Gastroesophageal sphincter (tissue), 4 donors: Measurements from ENCODE around the gene RCSD1. TPM values are rescaled to one million over a fixed set of nuclear protein-coding genes. Genes with fewer than 3 reads are reported as not detected.

Experiments
- ATAC-seq: fragments of 150-250 bp; one replicate; pipeline ENCODE4 v1.9.1; 2016; ENCODE audit warnings: mild to moderate bottlenecking, moderate library complexity
- H3K27ac ChIP-seq, 4 donors: fragments of 200-600 bp; sonication (generic) in 3 of 4; 1 replicate in 3 of 4; 2 replicates in 1 of 4; pipeline ENCODE4 v1.5.1; 2016 to 2019
- H3K27me3 ChIP-seq: fragments of 200-600 bp; sonication (generic); one replicate; pipeline ENCODE4 v1.5.1; 2019
- H3K36me3 ChIP-seq, 2 donors: fragments of 200-600 bp; sonication (generic); one replicate each; pipeline ENCODE4 v1.5.1; 2019; ENCODE audit warnings: control low read depth in 1 of 2
- H3K4me1 ChIP-seq, 3 donors: fragments of 200-600 bp; sonication (generic); 1 replicate in 2 of 3; 2 replicates in 1 of 3; pipeline ENCODE4 v1.5.1; 2016 to 2019; ENCODE audit warnings: control low read depth in 2 of 3
- H3K4me3 ChIP-seq, 2 donors: fragments of 200-600 bp; sonication (generic); one replicate each; pipeline ENCODE4 v1.5.1; 2019; ENCODE audit warnings: mild to moderate bottlenecking in 1 of 2, moderate library complexity in 1 of 2
- H3K9me3 ChIP-seq, 3 donors: fragments of 200-600 bp; sonication (generic); one replicate each; pipeline ENCODE4 v1.5.1; 2017 to 2019; ENCODE audit warnings: control low read depth in 2 of 3
- CTCF ChIP-seq, 4 experiments: fragments of 200-600 bp in 2 of 4; fragments of 450-650 bp in 2 of 4; sonication (generic) in 1 of 4; IDR thresholded peaks; one replicate each; pipeline ENCODE4 v1.5.1; 2017 to 2019; ENCODE audit warnings: antibody characterized with exemption in 4 of 4, mild to moderate bottlenecking in 2 of 4, moderate library complexity in 2 of 4
- EP300 ChIP-seq: sonication (generic); formaldehyde crosslinking; IDR thresholded peaks from one replicate; pipeline ENCODE4 v1.6.1; 2017; ENCODE audit warnings: antibody characterized with exemption, mild to moderate bottlenecking
- POLR2A ChIP-seq, 2 donors: fragments of 450-650 bp; IDR thresholded peaks; one replicate each; pipeline ENCODE4 v1.6.1; 2017; ENCODE audit warnings: antibody characterized with exemption in 2 of 2, mild to moderate bottlenecking in 2 of 2, moderate library complexity in 1 of 2
- POLR2AphosphoS5 ChIP-seq: sonication (generic); formaldehyde crosslinking; IDR thresholded peaks from one replicate; pipeline ENCODE4 v1.6.1; 2017; ENCODE audit warnings: antibody characterized with exemption
- WGBS, 2 donors: methylation state at CpG; one replicate each; pipeline ENCODE4 v1.1.5; 2018; ENCODE audit warnings: low coverage in 1 of 2; 5-methylcytosine and 5-hydroxymethylcytosine counted together
- total RNA-seq, 4 donors: library from RNA; depleted of rRNA; stranded (reverse); fragments of >200 nt; gene quantifications; one replicate each; pipeline ENCODE4 v1.1.0, GENCODE V29; 2016

Gene RCSD1
- total RNA-seq, 4 donors from 2014 or later, result 14.5 to 20.6 (median 17.3) TPM

- Histone ChIP-seq H3K36me3 (peaks cover 0 to 26% of the 10 kb centered on the region in 2 donors), H3K9me3 (no peaks in the 10 kb centered on the region), H3K4me1 (no peaks in the 10 kb centered on the region), H3K4me3 (no peak overlapping the region), H3K27me3 (no peaks in the 10 kb centered on the region), H3K27ac (no peak overlapping the region)
- TF ChIP-seq CTCF (IDR thresholded peaks at IDR 0.05) (no peak), POLR2AphosphoS5 (no peak), POLR2A (IDR thresholded peaks at IDR 0.05) (no peak), EP300 (no peak)
- 43% methylated on average over 2 of the region's 2 CpGs; no CpG with 5 or more reads in 1 of the 2 donors for WGBS, 2 donors
- no peak for ATAC-seq
Observed at GRCh38 chr1:167704715-167705114, 74.7 kb downstream of the RCSD1 start.

GRCh38 chr1:167705250-167705649, 75.2 kb downstream of the RCSD1 start:
- Histone ChIP-seq H3K27ac (no peak overlapping the region), H3K4me3 (no peak overlapping the region), H3K36me3 (peaks cover 0 to 24% of the 10 kb centered on the region in 2 donors), H3K27me3 (no peaks in the 10 kb centered on the region), H3K9me3 (no peaks in the 10 kb centered on the region), H3K4me1 (no peaks in the 10 kb centered on the region)
- 80 to 87% methylated on average over 5 to 6 of the region's 6 CpGs for WGBS, 2 donors
- no peak for ATAC-seq
- no peak for TF ChIP-seq POLR2AphosphoS5
- TF ChIP-seq EP300, result no peak
- TF ChIP-seq CTCF (IDR thresholded peaks at IDR 0.05), result no peak
- no peak for TF ChIP-seq POLR2A (IDR thresholded peaks at IDR 0.05)

GRCh38 chr1:167706363-167706762, 76.3 kb downstream of the RCSD1 start:
- WGBS, 2 donors, result 79 to 90% methylated on average over 2 of the region's 2 CpGs
- Histone ChIP-seq H3K4me1 (peaks cover 0 to 3% (median 0%) of the 10 kb centered on the region in 3 donors), H3K27me3 (no peaks in the 10 kb centered on the region), H3K9me3 (no peaks in the 10 kb centered on the region), H3K36me3 (peaks cover 0 to 16% of the 10 kb centered on the region in 2 donors), H3K27ac (no peak overlapping the region), H3K4me3 (no peak overlapping the region)
- no peak for ATAC-seq
- TF ChIP-seq POLR2AphosphoS5 (no peak), EP300 (no peak), POLR2A (IDR thresholded peaks at IDR 0.05) (no peak), CTCF (IDR thresholded peaks at IDR 0.05) (no peak)

- H3K27ac ChIP-seq, result no peak overlapping the region
- peaks cover 0 to 16% of the 10 kb centered on the region in 2 donors for H3K36me3 ChIP-seq
- TF ChIP-seq CTCF (IDR thresholded peaks at IDR 0.05) (no peak), POLR2A (IDR thresholded peaks at IDR 0.05) (no peak), POLR2AphosphoS5 (no peak), EP300 (no peak)
- no peaks in the 10 kb centered on the region for H3K27me3 ChIP-seq
- no peak overlapping the region for H3K4me3 ChIP-seq
- ATAC-seq, result no peak
- 85 to 88% methylated on average over 9 to 10 of the region's 10 CpGs for WGBS, 2 donors
- H3K4me1 ChIP-seq, result peaks cover 0 to 5% (median 0%) of the 10 kb centered on the region in 3 donors
- no peaks in the 10 kb centered on the region for H3K9me3 ChIP-seq
Observed at GRCh38 chr1:167706931-167707877, 77.2 kb downstream of the RCSD1 start.

GRCh38 chr1:167707942-167708341, 77.9 kb downstream of the RCSD1 start:
- H3K4me1 ChIP-seq, result peaks cover 0 to 7% (median 0%) of the 10 kb centered on the region in 3 donors
- 88% methylated on average over 3 of the region's 4 CpGs; no CpG with 5 or more reads in 1 of the 2 donors for WGBS, 2 donors
- TF ChIP-seq POLR2AphosphoS5, result no peak
- TF ChIP-seq CTCF (IDR thresholded peaks at IDR 0.05), result no peak
- no peak for TF ChIP-seq EP300
- TF ChIP-seq POLR2A (IDR thresholded peaks at IDR 0.05), result no peak

More at GRCh38 chr1:167707942-167708341, 77.9 kb downstream of the RCSD1 start:
- no peaks in the 10 kb centered on the region for H3K27me3 ChIP-seq
- H3K36me3 ChIP-seq, result peaks cover 0 to 16% of the 10 kb centered on the region in 2 donors
- ATAC-seq, result no peak
- H3K9me3 ChIP-seq, result no peaks in the 10 kb centered on the region
- H3K4me3 ChIP-seq, result no peak overlapping the region
- no peak overlapping the region for H3K27ac ChIP-seq
